GM13976 (cell line): ENCODE data around the gene B4GALT6.
A peak's percentile ranks its signal among the peaks of the same experiment; 100 is the strongest.

Experiments
- DNase-seq: peaks from one replicate; pipeline ENCODE4 v3.0.0; 2012; ENCODE audit warnings: low spot score
- in situ Hi-C: fragments of 300-500 bp; cut with MboI; formaldehyde crosslinking; loops from one replicate; pipeline ENCODE4 v1.12.0; 2022; ENCODE audit warnings: low sequenced_read_pairs, mixed read lengths, inconsistent platforms; ENCODE audit not compliant: unreplicated experiment
- TF ChIP-seq, protein P1 (sequence below): IDR thresholded peaks from 2 replicates; pipeline ENCODE4 v1.5.1; 2012; ENCODE audit warnings: borderline replicate concordance, mild to moderate bottlenecking; ENCODE audit not compliant: insufficient read depth; ENCODE audit errors: extremely low read depth, missing control alignments, control extremely low read depth

The B4GALT6 gene

DNA sequence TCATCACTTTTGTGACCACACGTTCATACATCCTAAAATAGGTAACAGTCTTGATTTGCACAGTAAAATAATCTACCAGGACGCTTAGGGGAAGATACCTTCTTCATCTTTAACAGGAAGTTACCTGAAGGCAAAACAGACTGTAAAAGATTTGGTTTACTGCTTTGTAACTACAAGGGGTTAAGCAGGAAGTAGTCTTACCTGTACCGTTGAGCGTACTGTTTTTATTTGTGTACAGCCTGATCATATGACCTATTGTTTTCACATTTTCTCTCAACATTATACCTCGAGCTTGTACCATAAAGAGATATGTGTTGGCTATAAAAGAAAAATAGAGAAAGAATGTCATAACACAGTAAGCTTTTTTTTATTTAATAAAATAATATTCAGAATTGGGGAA, 18.3 kb downstream of the B4GALT6 start:
- TF ChIP-seq, protein P1, sequence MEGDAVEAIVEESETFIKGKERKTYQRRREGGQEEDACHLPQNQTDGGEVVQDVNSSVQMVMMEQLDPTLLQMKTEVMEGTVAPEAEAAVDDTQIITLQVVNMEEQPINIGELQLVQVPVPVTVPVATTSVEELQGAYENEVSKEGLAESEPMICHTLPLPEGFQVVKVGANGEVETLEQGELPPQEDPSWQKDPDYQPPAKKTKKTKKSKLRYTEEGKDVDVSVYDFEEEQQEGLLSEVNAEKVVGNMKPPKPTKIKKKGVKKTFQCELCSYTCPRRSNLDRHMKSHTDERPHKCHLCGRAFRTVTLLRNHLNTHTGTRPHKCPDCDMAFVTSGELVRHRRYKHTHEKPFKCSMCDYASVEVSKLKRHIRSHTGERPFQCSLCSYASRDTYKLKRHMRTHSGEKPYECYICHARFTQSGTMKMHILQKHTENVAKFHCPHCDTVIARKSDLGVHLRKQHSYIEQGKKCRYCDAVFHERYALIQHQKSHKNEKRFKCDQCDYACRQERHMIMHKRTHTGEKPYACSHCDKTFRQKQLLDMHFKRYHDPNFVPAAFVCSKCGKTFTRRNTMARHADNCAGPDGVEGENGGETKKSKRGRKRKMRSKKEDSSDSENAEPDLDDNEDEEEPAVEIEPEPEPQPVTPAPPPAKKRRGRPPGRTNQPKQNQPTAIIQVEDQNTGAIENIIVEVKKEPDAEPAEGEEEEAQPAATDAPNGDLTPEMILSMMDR: no peak
- in situ Hi-C loops: no loop called here
- no peak for DNase-seq

DNA sequence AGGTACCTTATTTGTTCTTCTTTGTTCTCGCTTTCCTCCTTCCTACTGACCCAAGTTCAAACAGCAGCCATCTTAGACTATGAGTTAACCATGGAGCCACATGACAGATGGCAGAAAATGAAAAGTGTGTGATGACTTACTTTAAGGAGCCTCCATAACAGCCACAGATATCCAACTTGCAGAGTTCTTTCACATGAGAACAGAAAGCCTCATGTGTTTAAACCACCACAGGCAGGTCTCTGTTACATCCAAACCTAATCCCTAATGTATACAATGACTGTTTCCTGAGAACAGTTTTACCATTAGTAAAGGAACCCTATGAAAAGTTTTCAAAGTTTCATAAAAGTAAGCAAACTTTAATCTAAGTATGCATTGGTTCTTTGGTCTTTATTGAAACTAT, 20.3 kb downstream of the B4GALT6 start:
- no peak for DNase-seq
- TF ChIP-seq, protein P1: no peak
- in situ Hi-C loops: no loop called here

DNA sequence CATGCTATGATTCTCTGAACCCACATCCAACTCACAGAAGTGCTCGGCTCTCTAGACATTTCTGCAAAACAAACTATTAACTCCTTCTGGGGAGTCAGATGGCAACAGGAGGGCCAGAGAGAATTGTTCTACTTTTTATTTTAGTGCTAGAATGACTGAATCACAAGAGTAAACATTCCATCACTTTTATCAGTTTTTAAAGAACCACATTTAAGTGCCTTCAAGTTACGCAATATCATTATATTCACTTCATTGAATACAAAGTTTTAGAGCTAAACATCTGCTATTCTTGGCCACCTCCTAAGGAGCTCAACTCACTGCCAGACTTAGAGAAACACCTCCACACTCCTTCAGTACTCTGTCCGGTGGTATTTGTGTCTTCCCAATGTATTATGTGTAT, 22.4 kb downstream of the B4GALT6 start:
- in situ Hi-C loops: no loop called here
- no peak for DNase-seq
- TF ChIP-seq, protein P1: no peak

DNA sequence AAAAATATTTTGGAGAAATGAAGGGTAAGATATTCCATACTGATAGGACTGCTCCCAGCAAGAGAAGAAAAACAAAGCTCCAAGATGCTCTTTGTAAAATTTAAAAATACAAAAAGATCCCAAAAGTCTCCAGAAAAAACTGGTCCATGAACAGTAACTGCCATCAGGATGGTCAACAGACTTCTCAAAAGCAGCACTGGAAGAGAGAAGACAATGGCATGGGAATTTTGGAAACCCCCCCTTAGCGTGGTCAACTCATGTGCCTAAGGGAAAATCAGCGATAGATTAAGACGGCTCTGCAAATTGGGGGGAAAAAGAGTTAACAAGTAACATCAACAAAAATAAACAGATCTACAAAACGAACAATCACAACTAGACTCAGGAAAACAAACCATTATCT, 23.6 kb downstream of the B4GALT6 start:
- in situ Hi-C loops: no loop called here
- no peak for DNase-seq
- TF ChIP-seq, protein P1: no peak

DNA sequence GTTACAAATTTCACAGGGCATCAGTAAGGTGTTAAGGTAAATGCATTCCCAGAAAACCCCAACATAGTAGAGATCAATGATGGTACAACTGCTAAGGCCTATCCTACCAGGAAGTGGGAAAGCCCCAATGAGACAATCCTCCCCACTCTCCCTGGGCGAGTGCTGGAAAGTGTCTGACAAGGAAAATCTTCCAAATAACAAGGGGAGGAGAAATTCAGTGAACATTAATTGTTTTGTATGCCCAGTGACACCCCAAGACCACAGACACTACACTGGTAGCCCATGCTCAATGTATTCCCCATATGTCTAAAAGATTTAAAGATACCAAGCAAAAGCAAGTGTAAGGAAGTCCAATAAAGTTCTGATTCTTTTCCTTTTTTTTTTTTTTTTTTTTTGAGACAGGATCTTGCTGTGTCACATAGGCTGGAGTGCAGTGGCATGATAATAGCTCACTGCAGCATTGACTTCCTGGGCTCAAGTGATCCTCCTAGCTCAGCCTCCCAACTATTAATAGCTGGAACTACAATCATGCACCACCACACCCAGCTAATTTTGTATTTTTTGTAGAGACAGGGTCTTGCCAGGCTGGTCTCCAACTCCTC, 24.7 kb downstream of the B4GALT6 start:
- TF ChIP-seq, protein P1: no peak
- DNase-seq: no peak
- in situ Hi-C loops: no loop called here

DNA sequence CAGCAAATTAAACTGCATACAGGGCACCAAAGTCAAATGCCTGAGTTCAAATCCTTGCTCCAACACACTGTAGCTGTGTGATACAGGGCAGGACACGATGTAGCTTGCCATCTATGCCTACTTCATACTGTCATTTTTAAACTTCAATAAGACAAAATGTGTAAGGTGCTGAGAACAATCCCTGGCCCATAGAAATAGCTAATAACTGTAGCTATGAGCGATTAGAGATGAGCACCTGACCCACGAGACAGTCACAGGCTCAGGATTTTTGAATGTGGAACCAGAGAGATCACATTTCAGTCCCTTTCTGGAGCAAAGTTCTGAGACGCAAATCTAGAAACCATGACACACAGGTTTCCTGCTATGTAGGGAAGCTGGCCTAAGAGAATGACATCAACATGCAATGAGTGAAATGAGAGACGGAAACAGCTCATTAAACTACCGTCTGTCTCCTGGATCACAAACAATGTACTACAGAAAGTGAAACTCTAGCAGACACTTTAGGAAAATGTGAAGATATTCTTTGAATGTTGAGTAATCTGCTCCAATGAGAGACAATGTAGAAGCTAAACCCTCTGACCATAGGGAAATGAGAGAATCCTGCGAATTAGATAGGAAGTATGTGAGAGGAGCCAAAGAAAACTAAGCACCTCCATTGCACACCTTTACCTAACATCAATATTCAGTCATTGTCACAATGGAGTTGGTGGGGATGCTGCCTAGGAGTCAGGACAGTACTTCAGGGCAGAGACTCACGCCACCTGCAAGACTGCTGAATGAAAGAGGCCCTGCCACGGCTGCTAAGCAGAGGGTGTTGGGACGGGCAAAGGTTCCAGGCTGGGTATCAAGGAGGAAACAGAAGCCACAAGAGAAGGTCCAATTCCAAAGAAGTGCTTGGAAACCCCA, 25.5 kb downstream of the B4GALT6 start:
- DNase-seq: peak; percentile 61
- in situ Hi-C loops: no loop called here
- TF ChIP-seq, protein P1: no peak
